Measurements from ENCODE around the gene PACS1.
"Not testable (repeated sequence)": the region's sequence is repeated elsewhere in the genome, so short reads cannot be mapped to it uniquely, and the experiment has no call there.

Gene PACS1

DNA sequence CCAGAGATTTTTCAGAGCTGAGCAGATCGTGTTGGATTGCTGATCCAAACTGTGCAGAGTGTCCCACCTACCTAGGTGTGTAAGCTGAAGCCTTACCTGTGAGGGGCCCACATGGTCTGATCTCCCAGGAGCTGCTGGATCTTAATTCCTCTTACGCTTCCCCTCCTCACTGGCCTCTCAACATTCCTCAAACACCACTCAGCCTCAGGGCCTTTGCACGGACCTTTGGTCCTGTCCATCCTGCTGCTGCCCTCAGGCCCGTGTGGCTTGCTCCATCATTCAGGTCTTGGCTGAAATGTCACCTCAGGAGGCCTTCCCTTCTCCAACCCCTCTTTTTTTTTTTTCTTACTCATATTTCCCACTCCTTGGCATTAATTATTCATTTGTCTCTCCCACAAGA is 177.2 kb downstream of the PACS1 start:
- no peak for DNase-seq (ENCODE audit: low spot score)
- TF ChIP-seq, protein P1, sequence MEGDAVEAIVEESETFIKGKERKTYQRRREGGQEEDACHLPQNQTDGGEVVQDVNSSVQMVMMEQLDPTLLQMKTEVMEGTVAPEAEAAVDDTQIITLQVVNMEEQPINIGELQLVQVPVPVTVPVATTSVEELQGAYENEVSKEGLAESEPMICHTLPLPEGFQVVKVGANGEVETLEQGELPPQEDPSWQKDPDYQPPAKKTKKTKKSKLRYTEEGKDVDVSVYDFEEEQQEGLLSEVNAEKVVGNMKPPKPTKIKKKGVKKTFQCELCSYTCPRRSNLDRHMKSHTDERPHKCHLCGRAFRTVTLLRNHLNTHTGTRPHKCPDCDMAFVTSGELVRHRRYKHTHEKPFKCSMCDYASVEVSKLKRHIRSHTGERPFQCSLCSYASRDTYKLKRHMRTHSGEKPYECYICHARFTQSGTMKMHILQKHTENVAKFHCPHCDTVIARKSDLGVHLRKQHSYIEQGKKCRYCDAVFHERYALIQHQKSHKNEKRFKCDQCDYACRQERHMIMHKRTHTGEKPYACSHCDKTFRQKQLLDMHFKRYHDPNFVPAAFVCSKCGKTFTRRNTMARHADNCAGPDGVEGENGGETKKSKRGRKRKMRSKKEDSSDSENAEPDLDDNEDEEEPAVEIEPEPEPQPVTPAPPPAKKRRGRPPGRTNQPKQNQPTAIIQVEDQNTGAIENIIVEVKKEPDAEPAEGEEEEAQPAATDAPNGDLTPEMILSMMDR (IDR thresholded peaks at IDR 0.05; ENCODE audit: borderline replicate concordance, control extremely low read depth, extremely low read depth, insufficient read depth, missing control alignments): no peak
- in situ Hi-C loops (cut with MboI; ENCODE audit: low sequenced_read_pairs, unreplicated experiment): no loop called here

DNA sequence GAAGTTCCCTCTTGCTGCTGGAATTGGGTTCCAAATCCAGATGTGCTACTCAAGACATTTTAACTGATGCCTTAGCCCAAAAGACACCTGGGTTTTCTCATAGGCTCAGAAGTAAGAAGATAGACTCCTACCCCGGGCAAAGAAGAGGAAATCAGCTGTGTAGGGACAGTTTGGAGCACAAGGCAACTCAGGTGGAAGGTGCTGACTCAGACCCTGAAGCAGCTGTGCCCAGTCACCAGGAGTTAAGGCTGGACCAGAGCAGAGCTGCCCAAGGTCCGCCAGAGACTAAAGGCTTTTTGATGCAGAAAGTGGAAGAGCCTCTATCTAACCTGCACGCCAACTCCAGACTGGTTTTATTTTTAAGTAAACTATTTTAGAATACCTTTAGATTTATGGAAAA is 177.7 kb downstream of the PACS1 start:
- no peak for DNase-seq (ENCODE audit: low spot score)
- TF ChIP-seq, protein P1 (IDR thresholded peaks at IDR 0.05; ENCODE audit: borderline replicate concordance, control extremely low read depth, extremely low read depth, insufficient read depth, missing control alignments): no peak
- in situ Hi-C loops (cut with MboI; ENCODE audit: low sequenced_read_pairs, unreplicated experiment): no loop called here

DNA sequence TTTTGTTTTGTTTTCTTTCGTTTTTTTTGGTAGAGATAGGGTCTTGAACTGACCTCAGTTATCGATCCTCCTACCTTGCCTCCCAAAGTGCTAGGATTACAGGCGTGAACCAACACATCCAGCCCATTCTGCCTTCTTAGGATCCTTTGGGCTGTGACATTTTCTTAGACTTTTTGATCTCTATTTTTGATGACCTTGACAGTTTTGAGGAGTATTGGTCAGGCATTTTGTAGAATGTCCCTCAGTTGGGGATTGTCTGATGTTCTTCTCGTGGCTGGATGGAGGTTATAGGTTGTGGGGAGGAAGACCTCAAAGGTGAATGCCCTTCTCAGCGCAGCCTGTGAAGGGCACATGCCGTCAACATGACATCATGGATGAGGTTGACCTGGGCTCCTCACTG is 178.8 kb downstream of the PACS1 start:
- in situ Hi-C loops (cut with MboI; ENCODE audit: low sequenced_read_pairs, unreplicated experiment): no loop called here
- no peak for DNase-seq (ENCODE audit: low spot score)
- TF ChIP-seq, protein P1 (IDR thresholded peaks at IDR 0.05; ENCODE audit: borderline replicate concordance, control extremely low read depth, extremely low read depth, insufficient read depth, missing control alignments): no peak

DNA sequence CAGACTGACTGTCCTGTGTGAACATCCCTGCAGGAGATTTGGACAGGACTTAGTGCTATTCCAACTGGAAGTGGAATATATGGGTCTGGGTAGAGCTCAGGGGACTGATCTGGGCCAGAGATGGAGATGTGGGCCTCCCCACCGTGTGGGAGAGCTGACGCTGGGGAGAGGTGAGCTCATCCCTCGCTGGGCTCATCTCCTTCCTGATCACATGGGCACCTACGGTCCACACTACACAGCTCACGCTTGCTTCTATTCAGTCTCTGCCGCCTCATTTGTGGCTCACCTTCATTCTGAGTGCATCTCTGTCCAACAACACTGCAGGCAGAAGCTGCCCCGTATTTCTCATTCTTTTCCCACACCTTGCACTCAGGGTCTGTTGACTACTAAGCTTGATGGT is 181.7 kb downstream of the PACS1 start:
- TF ChIP-seq, protein P1 (IDR thresholded peaks at IDR 0.05; ENCODE audit: borderline replicate concordance, control extremely low read depth, extremely low read depth, insufficient read depth, missing control alignments): no peak
- in situ Hi-C loops (cut with MboI; ENCODE audit: low sequenced_read_pairs, unreplicated experiment): no loop called here
- no peak for DNase-seq (ENCODE audit: low spot score)

DNA sequence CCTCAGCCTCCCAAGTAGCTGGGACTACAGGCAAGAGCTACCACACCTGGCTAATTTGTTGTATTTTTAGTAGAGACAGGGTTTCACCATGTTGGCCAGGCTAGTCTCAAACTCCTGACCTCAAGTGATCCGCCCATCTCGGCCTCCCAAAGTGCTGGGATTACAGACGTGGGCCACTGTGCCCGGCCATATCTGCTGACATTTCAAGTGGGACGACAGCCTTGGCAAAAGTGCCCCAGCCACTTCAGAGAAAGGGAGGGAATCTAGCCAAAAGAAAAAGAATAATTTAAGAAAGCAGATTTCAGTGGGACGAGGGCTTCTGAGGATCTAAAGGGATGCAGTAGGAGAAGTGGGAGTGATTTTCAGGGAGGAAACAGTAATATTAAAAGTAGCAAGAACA is 183.0 kb downstream of the PACS1 start:
- in situ Hi-C loops (cut with MboI; ENCODE audit: low sequenced_read_pairs, unreplicated experiment); DNase-seq (ENCODE audit: low spot score): not testable (repeated sequence)

DNA sequence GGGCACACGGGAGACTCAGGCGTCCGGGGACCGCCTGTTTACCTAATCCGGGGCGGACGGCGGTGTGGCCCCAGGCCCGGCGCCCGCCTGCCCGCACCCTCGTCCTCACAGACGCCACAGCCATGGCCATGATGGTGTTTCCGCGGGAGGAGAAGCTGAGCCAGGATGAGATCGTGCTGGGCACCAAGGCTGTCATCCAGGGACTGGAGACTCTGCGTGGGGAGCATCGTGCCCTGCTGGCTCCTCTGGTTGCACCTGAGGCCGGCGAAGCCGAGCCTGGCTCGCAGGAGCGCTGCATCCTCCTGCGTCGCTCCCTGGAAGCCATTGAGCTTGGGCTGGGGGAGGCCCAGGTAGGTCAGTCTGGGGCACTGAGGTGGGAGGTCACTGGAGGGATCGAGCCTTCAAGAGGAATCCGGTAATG is 188.4 kb downstream of the PACS1 start:
- DNase-seq (ENCODE audit: low spot score): no peak
- in situ Hi-C loops (cut with MboI; ENCODE audit: low sequenced_read_pairs, unreplicated experiment): no loop called here
- TF ChIP-seq, protein P1 (IDR thresholded peaks at IDR 0.05; ENCODE audit: borderline replicate concordance, control extremely low read depth, extremely low read depth, insufficient read depth, missing control alignments): no peak

DNA sequence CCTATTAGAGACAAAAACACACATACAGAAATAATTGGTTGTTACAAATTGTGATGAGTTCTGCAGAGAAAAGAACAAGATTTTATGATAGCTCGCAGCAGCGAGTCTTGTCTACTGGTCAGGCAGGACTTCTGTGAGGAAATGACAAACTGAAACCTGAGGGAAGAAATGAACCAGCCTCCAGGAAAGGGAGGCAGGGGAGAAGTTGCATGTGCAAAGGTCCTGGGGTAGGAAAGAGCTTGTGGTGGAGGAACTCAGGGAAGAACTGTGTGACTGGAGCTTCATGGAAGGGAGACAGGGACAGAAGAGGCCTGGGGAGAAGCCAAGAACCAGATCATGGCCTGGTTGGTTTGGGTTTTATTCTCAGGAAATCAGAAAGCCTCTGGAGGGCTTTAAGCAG is 189.2 kb downstream of the PACS1 start:
- no peak for DNase-seq (ENCODE audit: low spot score)
- in situ Hi-C loops (cut with MboI; ENCODE audit: low sequenced_read_pairs, unreplicated experiment): no loop called here
- TF ChIP-seq, protein P1 (IDR thresholded peaks at IDR 0.05; ENCODE audit: borderline replicate concordance, control extremely low read depth, extremely low read depth, insufficient read depth, missing control alignments): no peak

All from GM13976 (cell line).